Measurements from ENCODE around the gene BACE1. TPM values are rescaled to one million over a fixed set of nuclear protein-coding genes. Genes with fewer than 3 reads are reported as not detected.

Gene BACE1
- total RNA-seq, 1 experiment from 2014 or later, result 10.2 TPM

DNA sequence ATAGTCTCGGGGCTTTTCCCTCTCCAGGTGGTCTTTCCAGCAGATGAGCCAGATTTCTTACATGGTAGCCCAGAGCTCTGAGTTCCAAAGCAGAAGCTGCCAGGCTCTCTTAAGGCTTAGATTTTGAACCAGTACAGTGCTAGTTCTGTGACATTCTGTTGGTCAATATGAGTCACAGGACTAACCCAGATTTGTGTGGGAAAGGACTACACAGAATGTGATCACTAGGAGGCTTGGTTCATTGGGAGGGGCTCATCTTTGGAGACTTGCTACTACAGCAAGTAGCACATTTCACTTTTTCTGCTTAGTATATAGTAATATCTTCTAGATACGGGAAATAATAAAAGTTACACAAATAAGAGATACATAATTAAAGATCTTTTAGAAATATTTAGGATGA lies 59.5 kb downstream of the BACE1 start:
- H3K56ac ChIP-seq (ENCODE audit: insufficient read length, low read depth, low read length), result no peak overlapping the region
- no peak overlapping the region for H2BK20ac ChIP-seq (ENCODE audit: low read depth, low read length, poor library complexity, severe bottlenecking)
- no peak overlapping the region for H3K27ac Mint-ChIP-seq
- H4K5ac ChIP-seq (ENCODE audit: insufficient read length, low read depth, low read length), result no peak overlapping the region
- no peak overlapping the region for H2BK5ac ChIP-seq (ENCODE audit: insufficient read length, low read length)
- no peak overlapping the region for H3K4me2 ChIP-seq (ENCODE audit: insufficient read depth, insufficient read length, low read length)
- no peak overlapping the region for H2BK120ac ChIP-seq (ENCODE audit: low read depth, low read length, poor library complexity, severe bottlenecking)
- no peak overlapping the region for H3K4me3 Mint-ChIP-seq
- no peaks in the 10 kb centered on the region for H3K79me1 ChIP-seq (ENCODE audit: insufficient read depth, low read depth, low read length, poor library complexity, severe bottlenecking)
- no peak overlapping the region for H2AFZ ChIP-seq (ENCODE audit: low read length)
- H3K27ac ChIP-seq (ENCODE audit: insufficient read length, low read depth, low read length), result no peak overlapping the region
- no peak overlapping the region for H4K91ac ChIP-seq (ENCODE audit: insufficient read length, low read depth, low read length)
- H3K23ac ChIP-seq (ENCODE audit: insufficient read length, low read depth, low read length), result no peak overlapping the region
- no peaks in the 10 kb centered on the region for H3K4me1 ChIP-seq (ENCODE audit: insufficient read depth, low read length)
- H3K9me3 ChIP-seq (ENCODE audit: control insufficient read depth, low read depth, low read length), result no peaks in the 10 kb centered on the region
- no peaks in the 10 kb centered on the region for H3K4me1 Mint-ChIP-seq
- H3K36me3 Mint-ChIP-seq (ENCODE audit: insufficient read depth in 1 of 3, low read depth in 3 of 3), result peaks cover 3 to 35% (median 29%) of the 10 kb centered on the region in 3 experiments
- no peak overlapping the region for H4K8ac ChIP-seq (replicated peaks; ENCODE audit: insufficient read length, low read depth, low read length)
- no peak overlapping the region for H3K18ac ChIP-seq (ENCODE audit: insufficient read length, low read depth, low read length)
- H3K4ac ChIP-seq (ENCODE audit: low read depth, low read length), result no peak overlapping the region
- no peak for DNase-seq
- no peak overlapping the region for H3K14ac ChIP-seq (ENCODE audit: insufficient read depth, low read length)
- no peaks in the 10 kb centered on the region for H3K27me3 ChIP-seq (ENCODE audit: insufficient read depth, low read length)
- no peaks in the 10 kb centered on the region for H3K79me2 ChIP-seq (ENCODE audit: insufficient read depth, low read length)
- no peaks in the 10 kb centered on the region; a peak in 1 of 5 replicates for H3K9me3 Mint-ChIP-seq
- no peak overlapping the region for H3K9ac ChIP-seq (ENCODE audit: extremely low read depth, insufficient read length, low read length)
- H3K23me2 ChIP-seq (ENCODE audit: insufficient read length, low read depth, low read length, poor library complexity, severe bottlenecking), result no peaks in the 10 kb centered on the region
- no peak overlapping the region for H2BK15ac ChIP-seq (ENCODE audit: low read depth, low read length)
- H2BK12ac ChIP-seq (ENCODE audit: insufficient read length, low read depth, low read length), result no peak overlapping the region
- no CpG with 5 or more reads among the region's 2 CpGs for WGBS (ENCODE audit: extremely low coverage, insufficient read length, low lambda C conversion rate)
- H3K27me3 Mint-ChIP-seq (ENCODE audit: low read depth), result no peaks in the 10 kb centered on the region
- no peak overlapping the region for H2AK5ac ChIP-seq (ENCODE audit: insufficient read length, low read length)
- TF ChIP-seq, protein P1, sequence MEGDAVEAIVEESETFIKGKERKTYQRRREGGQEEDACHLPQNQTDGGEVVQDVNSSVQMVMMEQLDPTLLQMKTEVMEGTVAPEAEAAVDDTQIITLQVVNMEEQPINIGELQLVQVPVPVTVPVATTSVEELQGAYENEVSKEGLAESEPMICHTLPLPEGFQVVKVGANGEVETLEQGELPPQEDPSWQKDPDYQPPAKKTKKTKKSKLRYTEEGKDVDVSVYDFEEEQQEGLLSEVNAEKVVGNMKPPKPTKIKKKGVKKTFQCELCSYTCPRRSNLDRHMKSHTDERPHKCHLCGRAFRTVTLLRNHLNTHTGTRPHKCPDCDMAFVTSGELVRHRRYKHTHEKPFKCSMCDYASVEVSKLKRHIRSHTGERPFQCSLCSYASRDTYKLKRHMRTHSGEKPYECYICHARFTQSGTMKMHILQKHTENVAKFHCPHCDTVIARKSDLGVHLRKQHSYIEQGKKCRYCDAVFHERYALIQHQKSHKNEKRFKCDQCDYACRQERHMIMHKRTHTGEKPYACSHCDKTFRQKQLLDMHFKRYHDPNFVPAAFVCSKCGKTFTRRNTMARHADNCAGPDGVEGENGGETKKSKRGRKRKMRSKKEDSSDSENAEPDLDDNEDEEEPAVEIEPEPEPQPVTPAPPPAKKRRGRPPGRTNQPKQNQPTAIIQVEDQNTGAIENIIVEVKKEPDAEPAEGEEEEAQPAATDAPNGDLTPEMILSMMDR (conservative IDR thresholded peaks at IDR 0.05), result no peak
- H4K20me1 ChIP-seq (ENCODE audit: control insufficient read depth, insufficient read depth, insufficient read length), result no peaks in the 10 kb centered on the region
- H3T11ph ChIP-seq (ENCODE audit: low read length), result no peak overlapping the region
